ENCODE results near the gene BCL2L15. TPM values are rescaled to one million over a fixed set of nuclear protein-coding genes. Genes with fewer than 3 reads are reported as not detected.

Gene BCL2L15
- total RNA-seq, 6 donors from 2014 or later = 1.0 to 6.2 (median 1.7) TPM

DNA sequence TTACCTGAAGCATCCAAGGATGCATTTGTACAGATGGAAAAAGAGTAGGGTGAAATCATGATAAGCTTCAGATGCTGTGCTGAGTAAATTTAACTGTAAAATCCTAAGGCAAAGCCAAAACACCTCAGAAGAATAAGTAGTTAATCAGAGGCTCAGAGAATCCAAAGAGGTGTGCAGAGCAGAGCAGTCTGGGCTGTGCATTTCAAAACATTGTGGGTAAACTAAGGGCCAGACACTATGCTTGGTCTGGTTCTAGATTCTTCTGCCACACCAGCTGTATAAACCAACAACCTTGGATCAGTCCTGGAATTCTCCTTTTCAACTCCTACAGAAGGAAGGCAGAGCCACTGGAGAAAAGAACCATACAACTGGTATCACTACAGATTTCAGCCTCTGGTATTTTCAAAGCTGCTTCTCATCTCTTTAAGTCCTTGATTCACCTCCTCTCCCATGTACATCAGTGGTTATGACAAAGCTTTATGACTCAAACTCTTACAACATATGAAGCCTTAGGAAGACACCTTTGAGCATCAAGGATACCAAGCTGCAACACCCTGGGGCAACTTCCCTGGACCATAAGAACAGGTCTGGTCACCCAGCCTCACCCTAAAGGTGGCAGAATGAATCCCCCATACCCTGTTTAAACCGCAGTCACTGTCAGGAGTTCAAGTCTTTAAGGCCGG, 30.2 kb upstream of the BCL2L15 start:
- Histone ChIP-seq H3K4me1 (peaks cover 0 to 9% (median 3%) of the 10 kb centered on the region in 4 donors), H3K9me3 (no peaks in the 10 kb centered on the region), H3K27ac (no peak overlapping the region), H3K27me3 (no peaks in the 10 kb centered on the region), H3K36me3 (no peaks in the 10 kb centered on the region), H3K4me3 (no peak overlapping the region)
- ATAC-seq (ENCODE audit: low FRiP score in 2 of 2) = no peak
- no peak for DNase-seq
- no peak for TF ChIP-seq EP300 (IDR thresholded peaks at IDR 0.05)
- no peak for TF ChIP-seq POLR2A (IDR thresholded peaks at IDR 0.05)
- TF ChIP-seq, protein P1, sequence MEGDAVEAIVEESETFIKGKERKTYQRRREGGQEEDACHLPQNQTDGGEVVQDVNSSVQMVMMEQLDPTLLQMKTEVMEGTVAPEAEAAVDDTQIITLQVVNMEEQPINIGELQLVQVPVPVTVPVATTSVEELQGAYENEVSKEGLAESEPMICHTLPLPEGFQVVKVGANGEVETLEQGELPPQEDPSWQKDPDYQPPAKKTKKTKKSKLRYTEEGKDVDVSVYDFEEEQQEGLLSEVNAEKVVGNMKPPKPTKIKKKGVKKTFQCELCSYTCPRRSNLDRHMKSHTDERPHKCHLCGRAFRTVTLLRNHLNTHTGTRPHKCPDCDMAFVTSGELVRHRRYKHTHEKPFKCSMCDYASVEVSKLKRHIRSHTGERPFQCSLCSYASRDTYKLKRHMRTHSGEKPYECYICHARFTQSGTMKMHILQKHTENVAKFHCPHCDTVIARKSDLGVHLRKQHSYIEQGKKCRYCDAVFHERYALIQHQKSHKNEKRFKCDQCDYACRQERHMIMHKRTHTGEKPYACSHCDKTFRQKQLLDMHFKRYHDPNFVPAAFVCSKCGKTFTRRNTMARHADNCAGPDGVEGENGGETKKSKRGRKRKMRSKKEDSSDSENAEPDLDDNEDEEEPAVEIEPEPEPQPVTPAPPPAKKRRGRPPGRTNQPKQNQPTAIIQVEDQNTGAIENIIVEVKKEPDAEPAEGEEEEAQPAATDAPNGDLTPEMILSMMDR (IDR thresholded peaks at IDR 0.05) = no peak
- TF ChIP-seq POLR2AphosphoS5 (IDR thresholded peaks at IDR 0.05) = no peak
- WGBS, 2 donors = 91 to 92% methylated on average over 2 of the region's 2 CpGs

DNA sequence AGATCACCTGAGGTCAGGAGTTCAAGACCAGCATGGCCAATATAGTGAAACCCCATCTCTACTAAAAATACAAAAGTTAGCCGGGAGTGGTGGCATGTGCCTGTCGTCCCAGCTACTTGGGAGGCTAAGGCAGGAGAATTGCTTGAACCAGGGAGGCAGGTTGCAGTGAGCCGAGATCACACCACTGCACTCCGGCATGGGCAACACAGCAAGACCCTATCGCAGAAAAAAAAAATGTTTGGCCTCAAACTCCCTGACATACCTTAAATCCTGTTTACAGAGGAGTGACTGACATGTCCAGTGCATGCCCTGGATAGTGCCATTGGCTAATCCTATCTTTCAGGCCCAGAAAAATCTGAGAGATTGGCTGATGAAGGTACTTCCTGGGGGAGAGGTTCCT, 29.6 kb upstream of the BCL2L15 start:
- 93 to 95% methylated on average over 5 of the region's 5 CpGs for WGBS, 2 donors
- DNase-seq (no peak), ATAC-seq (ENCODE audit: low FRiP score in 2 of 2) (no peak)
- Histone ChIP-seq H3K27ac (no peak overlapping the region), H3K4me1 (peaks cover 0 to 14% (median 3%) of the 10 kb centered on the region in 4 donors), H3K36me3 (peaks cover 0 to 2% (median under 1%) of the 10 kb centered on the region in 4 donors), H3K27me3 (no peaks in the 10 kb centered on the region), H3K9me3 (no peaks in the 10 kb centered on the region), H3K4me3 (no peak overlapping the region)
- TF ChIP-seq, protein P1 (IDR thresholded peaks at IDR 0.05) = no peak
- TF ChIP-seq EP300 (IDR thresholded peaks at IDR 0.05) = no peak
- TF ChIP-seq POLR2A (IDR thresholded peaks at IDR 0.05) = no peak
- no peak for TF ChIP-seq POLR2AphosphoS5 (IDR thresholded peaks at IDR 0.05)

DNA sequence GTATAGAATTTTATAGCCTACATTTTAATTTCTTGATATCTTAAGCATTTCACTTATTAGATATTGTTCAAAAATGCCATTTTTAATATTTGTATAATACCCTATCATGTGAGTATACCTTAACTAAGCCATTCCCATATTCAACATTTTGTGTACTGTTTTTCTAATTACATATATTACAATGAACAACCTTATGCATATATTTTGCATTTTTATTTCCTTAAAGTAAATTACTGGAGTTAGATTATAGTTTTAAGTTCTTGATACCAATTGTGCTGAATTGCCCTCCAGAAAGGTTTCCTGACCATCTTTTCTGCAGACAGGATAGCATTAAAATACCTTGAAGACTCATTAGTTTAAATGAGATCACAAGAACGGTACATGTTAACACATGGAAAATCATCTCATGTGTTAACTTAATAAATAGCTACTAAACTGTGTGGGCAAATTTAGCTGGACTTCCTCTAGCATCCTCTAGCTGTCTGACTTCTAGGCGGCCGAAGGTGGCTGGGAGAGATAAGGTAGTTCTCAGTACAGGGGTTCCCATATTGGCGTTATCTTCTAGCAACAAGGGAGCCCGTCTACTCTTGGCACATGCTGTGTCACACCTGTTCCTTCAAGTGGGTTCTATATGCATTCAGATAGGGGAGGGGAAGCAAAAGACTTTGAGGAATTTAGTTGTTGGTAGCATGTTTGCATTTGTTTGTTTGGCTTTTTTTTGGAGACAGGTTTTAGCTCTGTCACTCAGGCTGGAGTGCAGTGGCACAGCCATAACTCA, 26.7 kb upstream of the BCL2L15 start:
- TF ChIP-seq POLR2AphosphoS5 (IDR thresholded peaks at IDR 0.05) (no peak), POLR2A (IDR thresholded peaks at IDR 0.05) (no peak), EP300 (IDR thresholded peaks at IDR 0.05) (no peak)
- TF ChIP-seq, protein P1 (IDR thresholded peaks at IDR 0.05) = no peak
- DNase-seq (no peak), ATAC-seq (ENCODE audit: low FRiP score in 2 of 2) (no peak)
- Histone ChIP-seq H3K4me3 (no peak overlapping the region), H3K27ac (peak overlapping the region in 1 of 4 donors; percentile 73), H3K27me3 (no peaks in the 10 kb centered on the region), H3K4me1 (peaks cover 0 to 14% (median 3%) of the 10 kb centered on the region in 4 donors), H3K36me3 (peaks cover 4 to 21% (median 11%) of the 10 kb centered on the region in 4 donors), H3K9me3 (no peaks in the 10 kb centered on the region)
- whole genome bisulfite sequencing, 2 donors = 65 to 74% methylated on average over 5 of the region's 5 CpGs

DNA sequence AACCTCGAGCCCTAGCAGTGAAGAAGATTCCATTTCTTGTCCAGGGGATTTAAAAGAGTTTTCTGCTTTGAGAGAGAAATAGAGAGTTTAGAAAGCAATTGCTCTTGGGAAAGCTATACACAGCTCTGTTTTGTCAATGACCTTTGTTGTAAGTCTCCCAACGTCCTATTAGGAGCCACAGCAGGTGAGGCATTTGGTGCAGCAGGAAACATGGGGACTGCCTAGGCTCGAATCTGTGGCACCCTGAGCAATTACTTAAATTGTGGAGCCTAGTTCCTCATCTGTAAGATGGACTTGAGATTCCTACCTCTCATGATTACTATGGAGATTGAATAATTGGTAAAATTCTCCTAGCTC, 25.9 kb upstream of the BCL2L15 start:
- 47 to 57% methylated on average over 3 of the region's 3 CpGs for WGBS, 2 donors
- H3K4me3 ChIP-seq = no peak overlapping the region
- peak overlapping the region; percentile 51 to 73 (median 65) for H3K27ac ChIP-seq
- H3K9me3 ChIP-seq = no peaks in the 10 kb centered on the region
- DNase-seq (no peak), ATAC-seq (ENCODE audit: low FRiP score in 2 of 2) (no peak)
- TF ChIP-seq, protein P1 (IDR thresholded peaks at IDR 0.05) = no peak
- TF ChIP-seq EP300 (IDR thresholded peaks at IDR 0.05) (no peak), POLR2A (IDR thresholded peaks at IDR 0.05) (no peak), POLR2AphosphoS5 (IDR thresholded peaks at IDR 0.05) (no peak)
- peaks cover 6 to 29% (median 15%) of the 10 kb centered on the region in 4 donors for H3K36me3 ChIP-seq
- peaks cover 0 to 14% (median 3%) of the 10 kb centered on the region in 4 donors for H3K4me1 ChIP-seq
- no peaks in the 10 kb centered on the region for H3K27me3 ChIP-seq

Measured in upper lobe of left lung (tissue), 6 donors.